ENCODE results near the gene CSTA.

DNA sequence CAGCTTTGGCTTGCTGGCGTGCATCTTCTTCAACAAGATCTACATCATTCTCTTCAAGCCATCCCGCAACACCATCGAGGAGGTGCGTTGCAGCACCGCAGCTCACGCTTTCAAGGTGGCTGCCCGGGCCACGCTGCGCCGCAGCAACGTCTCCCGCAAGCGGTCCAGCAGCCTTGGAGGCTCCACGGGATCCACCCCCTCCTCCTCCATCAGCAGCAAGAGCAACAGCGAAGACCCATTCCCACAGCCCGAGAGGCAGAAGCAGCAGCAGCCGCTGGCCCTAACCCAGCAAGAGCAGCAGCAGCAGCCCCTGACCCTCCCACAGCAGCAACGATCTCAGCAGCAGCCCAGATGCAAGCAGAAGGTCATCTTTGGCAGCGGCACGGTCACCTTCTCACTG, 40.6 kb upstream of the CSTA start:
- TF ChIP-seq, protein P1, sequence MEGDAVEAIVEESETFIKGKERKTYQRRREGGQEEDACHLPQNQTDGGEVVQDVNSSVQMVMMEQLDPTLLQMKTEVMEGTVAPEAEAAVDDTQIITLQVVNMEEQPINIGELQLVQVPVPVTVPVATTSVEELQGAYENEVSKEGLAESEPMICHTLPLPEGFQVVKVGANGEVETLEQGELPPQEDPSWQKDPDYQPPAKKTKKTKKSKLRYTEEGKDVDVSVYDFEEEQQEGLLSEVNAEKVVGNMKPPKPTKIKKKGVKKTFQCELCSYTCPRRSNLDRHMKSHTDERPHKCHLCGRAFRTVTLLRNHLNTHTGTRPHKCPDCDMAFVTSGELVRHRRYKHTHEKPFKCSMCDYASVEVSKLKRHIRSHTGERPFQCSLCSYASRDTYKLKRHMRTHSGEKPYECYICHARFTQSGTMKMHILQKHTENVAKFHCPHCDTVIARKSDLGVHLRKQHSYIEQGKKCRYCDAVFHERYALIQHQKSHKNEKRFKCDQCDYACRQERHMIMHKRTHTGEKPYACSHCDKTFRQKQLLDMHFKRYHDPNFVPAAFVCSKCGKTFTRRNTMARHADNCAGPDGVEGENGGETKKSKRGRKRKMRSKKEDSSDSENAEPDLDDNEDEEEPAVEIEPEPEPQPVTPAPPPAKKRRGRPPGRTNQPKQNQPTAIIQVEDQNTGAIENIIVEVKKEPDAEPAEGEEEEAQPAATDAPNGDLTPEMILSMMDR (IDR thresholded peaks at IDR 0.05), result no peak
- no peak for TF ChIP-seq POLR2A (IDR thresholded peaks at IDR 0.05)
